Ramos (cell line): ENCODE data around the gene IL1RAPL2.
"Not testable (repeated sequence)": the region's sequence is repeated elsewhere in the genome, so short reads cannot be mapped to it uniquely, and the experiment has no call there.

Source experiments
- in situ Hi-C: fragments of 300-500 bp; cut with MboI; formaldehyde crosslinking; loops from one replicate; pipeline ENCODE4 v1.14.3; 2022; ENCODE audit warnings: low sequenced_read_pairs; ENCODE audit not compliant: unreplicated experiment

IL1RAPL2 gene

GRCh38 chrX:104988038-104988437, 422.0 kb downstream of the IL1RAPL2 start:
- in situ Hi-C loops, result no loop called here

GRCh38 chrX:104995546-104995945, 429.5 kb downstream of the IL1RAPL2 start:
- in situ Hi-C loops, result no loop called here

GRCh38 chrX:105006103-105006502, 440.1 kb downstream of the IL1RAPL2 start:
- in situ Hi-C loops, result no loop called here

- in situ Hi-C loops, result no loop called here
Observed at GRCh38 chrX:105006996-105007395, 441.0 kb downstream of the IL1RAPL2 start.

GRCh38 chrX:105013719-105014118, 447.7 kb downstream of the IL1RAPL2 start:
- in situ Hi-C loops, result no loop called here

GRCh38 chrX:105017641-105018040, 451.6 kb downstream of the IL1RAPL2 start:
- in situ Hi-C loops, result no loop called here

- in situ Hi-C loops, result no loop called here
Observed at GRCh38 chrX:105018865-105019264, 452.9 kb downstream of the IL1RAPL2 start.

GRCh38 chrX:105028962-105029361, 463.0 kb downstream of the IL1RAPL2 start:
- in situ Hi-C loops, result not testable (repeated sequence)

- in situ Hi-C loops, result no loop called here
Observed at GRCh38 chrX:105038672-105039328, 472.8 kb downstream of the IL1RAPL2 start.

GRCh38 chrX:105050921-105051320, 484.9 kb downstream of the IL1RAPL2 start:
- in situ Hi-C loops, result no loop called here

GRCh38 chrX:105051364-105051763, 485.4 kb downstream of the IL1RAPL2 start:
- in situ Hi-C loops, result no loop called here

GRCh38 chrX:105052926-105053325, 486.9 kb downstream of the IL1RAPL2 start:
- in situ Hi-C loops, result no loop called here

GRCh38 chrX:105063743-105064142, 497.7 kb downstream of the IL1RAPL2 start:
- in situ Hi-C loops, result no loop called here

GRCh38 chrX:105098201-105098600, 532.2 kb downstream of the IL1RAPL2 start:
- in situ Hi-C loops, result no loop called here

GRCh38 chrX:105098812-105099211, 532.8 kb downstream of the IL1RAPL2 start:
- in situ Hi-C loops, result no loop called here

GRCh38 chrX:105101378-105101777, 535.4 kb downstream of the IL1RAPL2 start:
- in situ Hi-C loops, result no loop called here

GRCh38 chrX:105109936-105110335, 543.9 kb downstream of the IL1RAPL2 start:
- in situ Hi-C loops, result no loop called here

- in situ Hi-C loops, result no loop called here
Observed at GRCh38 chrX:105114554-105115130, 548.6 kb downstream of the IL1RAPL2 start.

GRCh38 chrX:105115596-105116320, 549.8 kb downstream of the IL1RAPL2 start:
- in situ Hi-C loops, result not testable (repeated sequence)

- in situ Hi-C loops, result no loop called here
Observed at GRCh38 chrX:105116486-105116885, 550.5 kb downstream of the IL1RAPL2 start.

- in situ Hi-C loops, result no loop called here
Observed at GRCh38 chrX:105117621-105118020, 551.6 kb downstream of the IL1RAPL2 start.
